Stimulated activated CD4-positive, alpha-beta T cell treated with anti-CD3 and anti-CD28 coated beads, Interleukin-12 subunit alpha, Interleukin-12 subunit beta, amount 100 ng/mL, for 24 hours (primary cell): Measurements from ENCODE around the gene CORO6.
A peak's percentile ranks its signal among the peaks of the same experiment; 100 is the strongest.

Experiments
- DNase-seq, 2 experiments: peaks; one replicate each; pipeline ENCODE4 v3.0.0-alpha.2; 2020; ENCODE audit warnings: low read depth in 2 of 2

The CORO6 gene

DNA sequence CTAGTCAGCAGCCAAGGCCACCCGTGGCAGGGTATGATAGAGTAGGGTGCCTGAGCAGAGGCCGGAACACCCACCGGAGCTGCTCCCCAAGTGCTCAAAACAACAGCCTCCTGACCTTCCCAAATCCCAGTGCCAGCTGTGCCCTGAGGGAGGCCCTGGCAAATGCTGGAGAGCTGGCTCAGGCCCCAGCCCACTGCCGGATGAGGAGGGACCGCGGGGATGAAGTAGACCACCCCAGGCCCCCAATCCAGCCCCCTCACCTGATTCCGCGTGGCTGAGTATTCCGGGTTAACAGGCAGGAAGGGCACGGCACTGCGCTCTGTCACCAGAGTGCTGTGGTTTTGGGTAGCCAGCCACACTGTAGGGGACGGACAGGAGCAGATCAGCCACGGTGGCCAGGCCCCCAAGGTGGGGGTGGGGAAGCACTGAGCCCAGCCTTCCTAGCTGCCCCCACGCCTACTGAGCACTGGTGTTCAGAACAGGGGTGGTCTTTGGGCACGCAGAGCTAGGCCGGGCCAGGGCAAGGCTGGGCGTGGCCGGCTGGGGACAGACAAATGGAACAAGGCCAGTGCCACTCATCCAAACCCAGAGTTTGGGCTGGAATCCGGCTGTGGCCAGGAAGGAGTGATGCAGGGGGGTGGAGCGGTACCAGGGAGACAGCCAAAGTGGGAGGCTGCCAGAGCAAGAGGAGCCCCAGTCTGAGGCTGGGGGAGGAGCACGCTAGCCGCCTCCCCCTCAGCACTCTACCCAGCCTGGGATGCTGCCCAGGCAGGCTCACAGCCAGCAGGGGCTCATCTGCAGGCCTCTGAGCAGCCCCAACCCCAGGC is 45.1 kb downstream of the CORO6 start:
- no peak for DNase-seq

DNA sequence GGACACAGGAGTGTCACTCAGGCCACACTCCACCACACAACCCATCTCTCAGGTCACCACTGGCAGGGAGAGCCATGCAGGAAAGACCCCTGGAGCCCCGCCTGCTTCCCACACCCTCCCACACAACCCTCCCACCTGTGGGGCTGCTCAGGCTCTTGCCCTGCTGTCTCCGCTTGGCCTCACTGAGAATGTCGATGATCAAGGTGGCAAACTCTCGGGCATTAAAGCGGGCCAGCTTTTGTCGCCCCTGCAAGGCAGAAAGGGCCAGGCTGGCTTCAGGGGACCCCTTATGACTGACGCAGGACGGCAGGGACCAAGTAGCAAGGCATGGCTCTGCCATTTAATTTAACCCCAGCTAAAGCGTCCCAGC is 45.7 kb downstream of the CORO6 start:
- no peak for DNase-seq

DNA sequence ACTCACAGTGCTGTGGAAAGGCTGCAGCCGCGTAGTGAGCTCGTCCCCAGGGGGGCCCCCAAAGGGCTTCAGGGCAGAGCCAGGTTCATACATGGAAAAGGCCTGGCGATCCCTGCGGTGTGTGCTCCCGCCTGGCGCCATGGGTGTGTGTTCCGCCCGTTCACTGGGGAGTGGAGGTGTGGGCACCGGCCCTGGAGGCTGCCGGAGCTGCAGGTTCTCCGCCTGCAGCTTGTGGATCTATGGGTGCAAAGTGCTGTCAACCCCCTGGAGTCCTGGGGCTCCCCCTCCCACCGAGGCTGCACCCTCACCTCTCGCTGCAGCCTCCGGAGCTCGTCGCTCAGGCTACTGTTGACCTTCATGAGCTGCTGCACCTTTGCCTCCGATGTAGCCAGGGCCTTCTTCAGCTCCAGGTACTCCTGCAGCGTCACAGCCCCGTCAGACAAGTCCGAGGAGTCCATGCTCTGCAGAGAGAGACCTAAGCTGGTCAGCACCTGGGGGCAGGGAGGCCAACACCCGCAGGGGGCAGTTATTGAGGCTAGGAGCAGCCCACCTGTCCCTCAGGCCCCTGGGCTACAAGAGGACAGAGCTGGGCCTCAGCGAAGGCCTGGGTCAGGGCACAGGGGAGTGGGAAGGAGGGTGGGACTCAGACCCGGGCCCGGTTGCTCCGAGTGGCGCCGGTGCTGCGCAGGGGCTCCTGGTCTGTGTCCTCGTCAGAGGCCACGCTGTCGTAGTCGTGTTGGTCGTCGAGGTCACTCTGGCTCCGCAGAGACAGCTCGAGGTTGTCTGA is 46.3 kb downstream of the CORO6 start:
- no peak for DNase-seq

DNA sequence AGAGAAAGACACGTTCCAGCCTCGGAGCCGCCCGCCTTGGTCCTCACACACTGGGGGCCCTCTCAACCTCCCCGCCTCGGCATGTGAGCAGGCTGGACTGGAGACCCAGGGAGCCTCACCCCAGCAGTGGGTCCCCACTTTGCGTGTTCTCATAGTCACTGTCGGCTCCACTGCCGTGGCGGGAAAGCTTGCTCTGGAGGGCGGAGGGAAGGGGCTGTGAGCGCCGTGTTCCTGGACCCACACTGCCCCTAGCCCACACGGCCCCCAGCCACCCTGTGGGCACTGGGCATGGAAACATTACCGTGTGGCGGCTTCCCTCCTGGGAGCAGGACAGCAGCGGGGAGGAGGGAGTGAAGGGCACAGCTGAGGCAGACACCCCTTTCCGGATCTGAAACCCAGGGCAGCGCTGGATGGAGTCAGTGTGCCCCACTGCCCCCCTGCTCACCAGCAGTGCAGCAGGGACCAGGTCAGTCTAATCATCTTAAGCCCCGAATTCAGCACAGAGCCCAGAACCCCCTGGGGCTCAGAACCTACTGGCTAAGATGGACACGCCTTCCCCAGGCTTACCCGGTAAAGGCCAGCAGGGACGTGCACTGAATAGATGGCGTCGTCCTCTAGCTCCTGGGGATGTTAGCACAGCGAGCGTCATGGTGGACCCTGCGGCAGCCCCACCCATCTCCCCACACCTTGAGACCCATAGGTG is 47.0 kb downstream of the CORO6 start:
- DNase-seq = no peak

DNA sequence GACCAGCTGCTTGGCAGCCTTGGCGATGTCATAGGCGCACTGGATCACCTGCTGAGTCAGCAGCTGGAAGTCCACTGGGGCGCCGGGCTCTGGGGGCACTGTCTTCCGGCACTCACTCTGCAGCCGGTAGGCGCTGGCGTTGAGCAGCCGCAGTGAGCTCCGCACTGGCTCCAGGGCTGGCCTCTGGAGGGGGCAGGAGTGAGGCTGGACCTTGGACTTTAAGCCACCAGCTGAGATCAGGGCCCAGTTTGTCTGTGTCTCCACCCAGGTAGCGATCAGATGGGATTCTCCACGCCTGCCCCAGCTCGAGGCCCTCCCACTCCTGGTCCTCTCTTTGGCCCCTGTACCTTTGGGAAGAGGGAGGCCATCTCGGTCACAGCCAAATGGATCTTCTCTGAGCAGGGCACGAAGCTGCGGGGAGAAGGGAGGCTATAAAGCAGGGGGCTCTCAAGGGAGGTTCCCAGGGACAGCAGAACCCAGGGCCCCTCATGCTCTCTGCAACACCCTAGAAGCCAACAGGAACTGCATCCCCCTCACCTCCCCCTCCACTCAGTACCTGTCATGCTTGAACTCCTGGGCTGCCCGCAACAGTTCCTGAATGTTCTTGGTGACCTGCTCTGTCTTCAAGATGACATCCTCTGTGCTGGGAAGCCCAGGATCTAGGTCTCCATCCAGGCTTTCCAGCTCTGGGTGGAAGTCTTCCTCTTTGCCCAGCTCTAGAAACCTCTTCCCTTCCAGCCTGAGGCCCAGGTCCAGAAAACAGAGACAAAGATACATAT is 47.8 kb downstream of the CORO6 start:
- DNase-seq = no peak

DNA sequence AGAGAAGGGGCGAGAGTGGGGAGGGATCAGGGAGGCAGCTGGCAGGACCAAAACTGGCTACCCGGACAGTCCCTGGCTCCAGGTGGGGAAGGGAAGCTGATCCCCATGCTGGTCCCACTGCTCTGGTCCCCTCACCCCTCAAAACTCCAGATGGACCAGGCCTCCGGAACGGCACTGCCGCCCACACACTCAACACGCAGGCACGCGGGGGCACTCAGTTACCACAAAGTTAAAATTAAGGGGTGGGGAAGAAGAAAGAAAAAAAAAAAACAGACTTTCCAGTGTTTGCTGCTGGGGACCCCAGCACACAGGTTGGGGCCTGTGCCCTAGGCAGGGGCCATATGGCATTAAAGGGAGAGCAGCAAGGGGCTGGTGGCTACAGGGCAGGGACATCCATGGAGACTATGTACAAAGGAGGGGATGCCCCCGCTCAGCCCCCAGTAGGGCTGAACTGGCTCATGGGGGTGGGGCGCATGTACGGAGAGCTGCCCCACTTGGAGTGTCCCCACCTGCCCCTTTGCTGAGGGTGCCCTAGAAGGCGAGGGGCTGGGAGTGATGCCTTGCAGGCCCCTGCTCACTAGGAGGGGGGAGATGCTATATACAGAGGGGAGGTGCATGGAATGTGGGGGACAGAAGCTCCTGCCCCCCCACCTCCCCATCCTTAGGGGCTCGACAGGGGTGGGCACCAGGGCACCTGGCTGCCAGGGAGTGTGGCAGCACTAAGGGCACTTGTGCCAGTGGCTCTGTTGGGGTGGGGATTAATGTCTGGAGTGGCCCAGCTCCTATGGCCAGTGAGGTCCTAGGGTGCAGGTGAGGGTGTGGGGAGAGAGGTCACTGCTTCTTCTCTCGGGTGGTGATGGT is 48.6 kb downstream of the CORO6 start:
- no peak for DNase-seq

DNA sequence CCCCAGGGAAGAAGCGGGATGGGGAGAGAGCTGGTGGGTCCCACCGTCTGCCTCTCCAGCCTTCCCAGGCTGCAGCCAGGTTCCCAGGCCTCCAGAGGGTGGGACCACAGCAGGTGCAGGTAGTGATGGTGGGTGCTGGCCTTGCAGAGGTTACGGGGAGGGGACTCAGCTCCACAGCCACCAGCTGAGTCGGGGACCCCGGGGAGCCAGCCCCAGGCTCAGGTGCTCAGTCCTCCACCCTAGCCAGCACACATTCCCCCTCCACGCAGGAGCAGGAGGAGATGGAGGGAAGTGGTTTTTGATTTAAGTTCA is 49.2 kb downstream of the CORO6 start:
- DNase-seq = no peak

DNA sequence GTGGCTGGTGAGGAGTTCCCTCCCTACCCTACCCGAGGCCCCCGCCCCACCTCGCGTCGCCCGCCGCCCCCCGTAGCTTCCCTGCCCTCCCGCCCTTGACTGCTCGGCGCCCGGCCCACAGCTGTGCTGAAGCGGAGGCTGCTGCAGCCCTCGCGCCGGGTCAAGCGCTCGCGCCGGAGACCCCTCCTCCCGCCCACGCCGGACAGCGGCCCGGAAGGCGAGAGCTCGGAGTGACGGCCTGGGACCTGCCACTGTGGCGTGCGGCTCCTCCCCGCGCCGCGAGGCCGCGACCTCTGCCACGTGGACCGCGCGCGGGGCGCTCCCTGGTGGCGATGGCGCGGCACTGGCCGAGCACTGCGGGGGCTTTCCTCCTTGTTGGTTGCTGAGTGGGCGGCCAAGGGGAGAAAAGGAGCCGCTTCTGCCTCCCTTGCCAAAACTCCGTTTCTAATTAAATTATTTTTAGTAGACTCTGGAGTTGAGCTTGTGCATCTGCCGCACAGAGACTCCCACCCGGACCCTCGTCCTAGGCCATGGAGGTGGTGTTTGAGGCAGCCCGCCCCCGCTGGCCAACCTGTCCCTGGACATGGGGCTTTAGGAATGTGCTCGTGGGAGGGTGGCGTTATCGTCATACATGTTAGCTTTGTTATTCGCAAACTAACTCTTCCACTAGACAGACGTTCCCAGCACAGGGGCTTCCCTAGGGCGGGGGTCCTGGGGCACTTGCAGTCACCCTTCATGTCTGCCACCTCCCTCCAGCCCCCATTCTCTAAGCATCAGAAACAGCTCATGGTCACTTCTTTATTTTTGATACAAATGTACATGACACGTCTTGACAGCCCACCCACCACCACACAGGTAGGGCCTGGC is 49.8 kb downstream of the CORO6 start:
- no peak for DNase-seq

DNA sequence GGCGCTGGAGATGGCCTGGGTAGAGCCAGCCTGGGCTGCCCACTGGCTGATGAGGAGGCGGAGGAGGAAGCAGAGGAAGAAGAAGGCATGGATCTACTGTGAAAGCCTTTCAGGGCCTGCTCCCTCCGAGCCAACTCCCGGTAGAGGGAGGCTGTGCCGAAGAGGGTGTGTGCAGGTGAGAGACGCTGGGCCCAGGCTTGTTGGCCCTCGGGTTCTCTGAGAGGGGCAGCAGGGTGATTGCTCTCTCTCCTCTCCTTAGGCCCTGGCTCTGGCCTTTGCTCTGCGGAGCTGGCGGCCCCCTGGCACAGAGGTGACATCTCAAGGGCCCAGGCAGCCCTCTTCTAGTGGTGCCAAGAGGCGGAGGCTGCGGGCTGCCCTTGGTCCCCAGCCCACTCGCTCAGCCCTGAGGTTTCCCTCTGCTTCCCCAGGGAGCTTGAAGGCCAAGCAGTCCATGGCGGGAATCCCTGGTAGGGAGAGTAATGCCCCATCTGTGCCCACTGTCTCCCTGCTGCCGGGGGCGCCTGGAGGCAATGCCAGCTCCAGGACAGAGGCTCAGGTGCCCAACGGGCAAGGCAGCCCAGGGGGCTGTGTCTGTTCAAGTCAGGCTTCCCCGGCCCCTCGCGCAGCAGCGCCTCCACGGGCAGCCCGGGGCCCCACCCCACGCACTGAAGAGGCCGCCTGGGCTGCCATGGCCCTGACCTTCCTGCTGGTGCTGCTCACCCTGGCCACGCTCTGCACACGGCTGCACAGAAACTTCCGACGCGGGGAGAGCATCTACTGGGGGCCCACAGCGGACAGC is 50.6 kb downstream of the CORO6 start:
- no peak for DNase-seq

DNA sequence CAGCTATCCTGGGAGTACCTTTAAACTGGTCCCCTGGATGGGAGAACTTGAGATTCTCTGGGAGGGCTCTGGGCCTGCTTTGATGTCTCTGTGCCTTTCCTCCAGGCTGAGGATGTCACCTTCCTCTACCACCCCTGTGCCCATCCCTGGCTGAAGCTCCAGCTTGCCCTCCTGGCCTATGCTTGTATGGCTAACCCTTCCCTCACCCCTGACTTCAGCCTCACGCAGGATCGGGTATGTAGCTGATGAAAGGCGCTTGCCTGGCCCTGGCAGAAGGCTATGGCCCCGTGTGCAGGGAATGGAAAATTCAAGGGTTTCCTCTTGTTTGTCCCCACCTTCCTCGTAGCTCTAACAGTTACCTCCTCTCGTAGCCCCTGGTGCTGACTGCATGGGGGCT is 51.2 kb downstream of the CORO6 start:
- no peak for DNase-seq

DNA sequence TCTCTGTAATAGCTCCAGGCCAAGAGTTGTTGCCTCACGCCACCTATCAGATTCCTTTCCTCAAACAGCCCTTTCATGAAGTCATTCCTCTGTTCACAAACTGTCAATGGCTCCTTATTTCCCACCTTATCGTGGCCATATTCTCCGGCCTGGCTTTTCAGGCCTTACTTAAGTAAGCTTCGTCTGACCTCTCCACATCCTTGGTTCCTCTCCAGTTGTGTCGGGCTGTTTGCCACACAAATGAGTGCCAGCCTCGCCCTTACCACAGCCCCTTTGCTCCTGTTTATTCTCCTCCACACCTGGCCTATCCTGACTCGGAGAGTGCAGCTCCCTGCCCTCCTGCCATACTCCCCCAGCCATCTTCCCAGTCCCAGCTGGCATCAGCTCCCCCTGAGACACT is 52.2 kb downstream of the CORO6 start:
- no peak for DNase-seq

DNA sequence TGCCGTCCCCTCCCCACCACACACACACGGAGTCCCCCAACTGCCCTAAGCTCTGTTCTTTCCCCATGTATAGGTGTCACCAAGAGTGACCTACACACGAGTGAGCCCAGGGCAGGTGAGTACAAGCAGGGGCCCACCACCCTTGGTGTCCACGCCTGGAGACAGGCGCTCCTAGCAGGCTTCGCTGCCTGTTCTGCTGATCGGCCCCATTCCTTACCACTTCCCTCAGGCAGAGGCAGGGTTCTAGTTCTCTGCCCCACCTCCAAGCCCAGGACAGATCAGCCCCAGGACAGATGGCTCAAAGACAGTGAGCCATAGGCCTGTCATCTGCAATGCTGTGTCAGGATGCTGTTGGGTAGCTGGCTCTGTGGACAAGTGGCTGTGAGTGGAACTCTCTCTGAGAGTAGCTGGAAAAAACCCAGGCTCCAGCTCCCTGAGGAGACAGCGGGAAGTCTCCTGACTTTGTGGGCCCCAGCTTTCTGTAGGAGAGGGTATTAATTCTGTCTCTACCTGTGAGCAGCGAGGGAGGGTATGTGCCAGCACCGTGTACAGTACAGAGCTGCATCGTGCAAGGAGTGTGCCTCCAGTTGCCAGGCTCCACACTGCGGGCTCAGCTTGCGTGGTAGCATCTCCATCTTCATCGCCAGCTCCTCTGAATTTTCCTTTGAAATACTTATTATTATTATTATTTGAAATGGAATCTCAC is 53.3 kb downstream of the CORO6 start:
- no peak for DNase-seq

DNA sequence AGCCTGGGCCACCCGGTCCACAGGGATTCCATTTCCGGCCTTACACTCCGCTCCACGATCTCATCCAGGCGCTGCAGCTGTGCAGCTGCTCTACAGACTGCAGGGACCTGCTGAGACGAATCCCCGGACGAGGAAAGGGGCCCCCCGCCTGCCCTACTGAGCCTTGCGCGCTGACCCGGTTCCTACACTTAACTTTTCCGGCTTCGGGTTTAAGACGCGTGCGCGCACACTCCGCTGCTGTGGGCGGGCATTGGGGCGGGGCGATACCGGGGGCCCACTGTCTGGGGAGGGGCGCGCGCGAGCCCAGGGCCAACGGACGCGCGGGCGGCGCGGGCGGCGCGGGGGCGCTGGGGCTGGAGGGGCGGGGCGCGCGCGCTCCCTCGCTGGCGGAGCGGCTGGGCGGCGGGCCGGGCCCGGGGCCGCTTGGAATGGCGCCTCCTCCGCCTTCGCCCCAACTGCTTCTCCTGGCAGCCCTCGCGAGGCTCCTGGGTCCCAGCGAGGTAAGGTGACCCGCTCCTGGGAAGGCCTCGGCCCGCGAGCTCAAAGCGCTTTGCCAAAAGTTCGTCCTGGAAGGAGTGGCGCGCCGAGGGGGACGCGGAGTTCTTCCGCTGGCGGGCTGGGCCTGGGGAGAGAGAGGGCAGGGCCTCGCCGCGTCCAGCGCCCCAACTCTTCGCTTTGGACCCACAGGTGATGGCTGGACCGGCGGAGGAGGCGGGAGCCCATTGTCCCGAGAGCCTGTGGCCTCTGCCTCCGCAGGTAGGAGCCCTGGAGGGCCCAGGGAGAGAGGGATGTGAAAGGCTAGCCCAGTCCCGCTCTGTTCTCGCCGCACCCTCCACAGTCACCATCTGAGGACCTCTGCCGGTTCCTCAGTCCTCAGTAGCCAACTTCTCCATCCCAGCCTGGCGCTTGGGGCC is 54.1 kb downstream of the CORO6 start, which contains the start of gene TP53I13:
TP53I13 (plus strand) TSS at position 371 of the 914 bp plus-strand sequence; CDS start at position 429, 58 bp downstream.
- DNase-seq = peak; percentile 83 to 93

DNA sequence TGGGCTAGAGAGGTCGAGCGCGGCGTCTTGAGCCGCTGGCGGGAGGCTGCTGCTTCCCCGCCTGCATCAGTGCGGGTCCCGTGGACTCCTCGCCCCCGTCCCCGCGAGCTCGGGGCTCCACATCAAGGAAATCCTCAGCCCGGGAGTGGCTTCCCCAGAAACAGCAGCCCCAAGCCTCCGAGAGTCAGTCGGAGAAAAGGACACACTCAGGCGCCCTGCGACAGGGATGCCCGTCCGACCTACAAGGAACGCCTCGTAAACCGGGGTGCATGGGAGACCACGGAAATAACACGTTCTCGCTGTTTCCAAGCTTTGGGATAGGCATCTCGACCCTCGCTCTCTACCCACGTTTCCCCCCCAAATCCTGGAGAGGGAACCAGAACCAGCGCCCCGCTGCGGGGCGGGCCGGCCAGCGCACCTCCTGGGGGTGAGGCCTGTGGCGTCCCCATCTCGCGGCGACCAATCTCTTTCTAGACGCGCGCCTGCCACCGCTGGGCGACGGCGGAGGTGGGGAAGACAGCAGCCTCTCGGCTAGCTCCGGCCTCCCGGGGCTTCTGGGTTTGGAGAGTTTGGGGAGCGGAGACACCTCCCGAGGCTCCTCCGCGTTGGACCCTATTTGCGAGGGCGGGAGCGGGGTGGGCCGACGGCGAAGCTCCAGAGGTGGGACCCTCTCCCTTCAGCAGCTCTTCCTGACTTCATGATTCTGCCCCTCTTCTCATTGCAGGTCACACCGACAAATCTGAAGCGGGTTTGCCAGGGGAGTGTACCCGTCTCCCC is 55.0 kb downstream of the CORO6 start:
- DNase-seq = peak; percentile 52 to 70

DNA sequence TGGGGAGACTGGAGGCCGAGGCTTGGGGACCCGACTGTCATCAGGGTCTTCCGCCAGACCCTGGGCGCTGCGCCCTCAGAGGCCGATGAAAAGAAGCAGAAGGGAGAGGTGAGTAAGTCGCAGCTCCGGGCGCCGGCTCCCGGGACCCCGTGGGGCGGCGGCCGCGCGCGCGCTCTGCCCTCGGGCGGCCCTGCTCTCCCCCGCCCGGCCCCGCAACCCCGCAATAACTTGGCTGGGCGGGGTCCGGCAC is 55.5 kb downstream of the CORO6 start:
- no peak for DNase-seq

DNA sequence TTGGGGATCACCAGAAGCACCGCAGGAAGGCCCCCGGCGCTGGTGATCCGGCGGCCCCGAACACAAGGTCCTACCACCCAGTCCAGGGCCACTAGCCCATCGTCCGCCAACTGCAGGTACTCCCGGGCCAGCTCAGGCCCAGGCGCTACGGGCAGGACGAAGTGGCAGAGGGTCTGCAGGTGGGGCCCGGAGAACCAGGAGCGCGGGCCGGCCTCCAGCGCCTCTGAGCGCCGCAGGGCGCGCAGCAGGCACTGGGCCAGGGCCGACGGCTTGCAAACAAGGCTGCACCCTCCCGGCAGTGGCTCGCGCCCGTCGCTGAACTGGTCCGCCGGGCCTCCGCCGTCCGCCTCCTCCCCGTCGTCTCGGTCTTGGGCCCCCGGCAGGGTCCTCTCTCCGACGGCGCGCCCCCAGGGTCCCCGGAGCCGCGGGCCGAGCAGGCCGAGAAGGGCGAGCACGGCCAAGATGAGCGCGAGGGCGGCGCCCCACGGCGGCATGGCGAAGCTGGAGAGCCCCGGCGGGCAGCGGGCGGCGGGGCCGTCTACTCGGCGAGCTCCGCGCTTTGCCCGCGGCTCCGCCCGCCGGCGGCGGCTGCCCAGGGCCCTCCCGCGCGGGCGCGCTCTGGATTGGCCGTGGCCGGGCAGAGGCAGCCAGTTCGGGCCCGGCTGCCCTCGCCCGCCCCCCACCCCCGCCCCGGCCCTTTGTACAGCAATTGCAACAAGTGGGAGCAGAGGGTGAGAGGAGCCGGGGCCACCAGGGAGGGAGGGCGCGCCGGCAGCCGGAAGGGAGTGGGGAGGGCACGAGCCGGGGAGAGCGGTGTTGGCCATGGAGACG is 56.0 kb downstream of the CORO6 start, which contains the start of gene ABHD15:
ABHD15 (minus strand) TSS at position 565 of the 831 bp plus-strand sequence; CDS start at position 494, 71 bp downstream.
- DNase-seq = peak in 1 of 2 experiments; percentile 51
